Measurements from ENCODE around the gene EMP2. TPM values are rescaled to one million over a fixed set of nuclear protein-coding genes. Genes with fewer than 3 reads are reported as not detected.
"Not testable (repeated sequence)": the region's sequence is repeated elsewhere in the genome, so short reads cannot be mapped to it uniquely, and the experiment has no call there.

EMP2 gene
- total RNA-seq, 1 donor from 2014 or later = 14.6 TPM

DNA sequence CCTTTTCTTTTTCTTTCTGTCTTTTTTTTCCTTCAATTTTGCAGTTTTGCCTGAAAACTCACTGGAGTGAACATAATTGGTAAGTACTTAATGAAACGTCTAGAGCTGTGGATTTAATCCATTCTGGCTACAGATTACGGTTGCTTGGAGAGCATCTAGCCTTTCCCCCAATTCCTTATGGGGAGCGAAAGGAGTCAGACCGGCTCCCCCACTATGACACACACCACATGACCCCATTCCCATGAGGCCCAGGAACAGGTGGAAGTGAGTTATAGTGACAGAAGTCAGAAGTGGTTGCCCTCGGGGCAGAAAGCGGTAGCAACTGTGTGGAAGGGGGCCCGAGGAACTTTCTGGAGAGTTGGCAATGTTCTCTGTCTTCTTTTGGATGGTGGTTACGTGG, 41.2 kb downstream of the EMP2 start:
- Mint-ChIP-seq H3K27ac (ENCODE audit: unreplicated experiment) (no peak overlapping the region), H3K9me3 (ENCODE audit: low read depth) (no peaks in the 10 kb centered on the region)

DNA sequence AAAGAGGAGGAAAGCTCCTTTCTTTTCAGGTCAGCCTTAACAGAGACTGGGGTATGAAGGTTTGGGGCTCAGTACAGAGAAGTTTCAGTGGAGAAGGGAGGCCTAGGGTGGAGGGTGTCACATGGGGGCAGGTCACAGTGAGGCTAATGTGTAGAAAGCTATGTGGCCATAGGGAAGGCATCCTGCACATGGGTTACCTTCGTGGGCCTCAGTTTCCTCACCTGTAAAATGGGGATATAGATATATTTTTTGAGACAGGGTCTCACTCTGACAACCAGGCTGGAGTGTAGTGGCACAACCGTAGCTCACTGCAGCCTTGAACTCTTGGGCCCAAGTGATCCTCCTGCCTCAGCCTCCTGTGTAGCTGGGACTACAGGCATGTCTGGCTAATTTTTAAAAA, 41.8 kb downstream of the EMP2 start:
- no peaks in the 10 kb centered on the region for H3K27me3 Mint-ChIP-seq (ENCODE audit: low read depth)
- H3K9me3 Mint-ChIP-seq (ENCODE audit: low read depth) = no peaks in the 10 kb centered on the region
- H3K4me3 Mint-ChIP-seq (ENCODE audit: unreplicated experiment) = no peak overlapping the region
- no peaks in the 10 kb centered on the region for H3K4me1 Mint-ChIP-seq (ENCODE audit: low read depth)
- peaks cover 8% of the 10 kb centered on the region for H3K36me3 Mint-ChIP-seq (ENCODE audit: low read depth)
- TF ChIP-seq, protein P1, sequence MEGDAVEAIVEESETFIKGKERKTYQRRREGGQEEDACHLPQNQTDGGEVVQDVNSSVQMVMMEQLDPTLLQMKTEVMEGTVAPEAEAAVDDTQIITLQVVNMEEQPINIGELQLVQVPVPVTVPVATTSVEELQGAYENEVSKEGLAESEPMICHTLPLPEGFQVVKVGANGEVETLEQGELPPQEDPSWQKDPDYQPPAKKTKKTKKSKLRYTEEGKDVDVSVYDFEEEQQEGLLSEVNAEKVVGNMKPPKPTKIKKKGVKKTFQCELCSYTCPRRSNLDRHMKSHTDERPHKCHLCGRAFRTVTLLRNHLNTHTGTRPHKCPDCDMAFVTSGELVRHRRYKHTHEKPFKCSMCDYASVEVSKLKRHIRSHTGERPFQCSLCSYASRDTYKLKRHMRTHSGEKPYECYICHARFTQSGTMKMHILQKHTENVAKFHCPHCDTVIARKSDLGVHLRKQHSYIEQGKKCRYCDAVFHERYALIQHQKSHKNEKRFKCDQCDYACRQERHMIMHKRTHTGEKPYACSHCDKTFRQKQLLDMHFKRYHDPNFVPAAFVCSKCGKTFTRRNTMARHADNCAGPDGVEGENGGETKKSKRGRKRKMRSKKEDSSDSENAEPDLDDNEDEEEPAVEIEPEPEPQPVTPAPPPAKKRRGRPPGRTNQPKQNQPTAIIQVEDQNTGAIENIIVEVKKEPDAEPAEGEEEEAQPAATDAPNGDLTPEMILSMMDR (IDR thresholded peaks at IDR 0.05) = no peak
- no peak overlapping the region for H3K27ac Mint-ChIP-seq (ENCODE audit: unreplicated experiment)
- no peak for DNase-seq (ENCODE audit: low spot score)

More for the DNA sequence above, 41.2 kb downstream of the EMP2 start:
- H3K27me3 Mint-ChIP-seq (ENCODE audit: low read depth) = no peaks in the 10 kb centered on the region
- H3K36me3 Mint-ChIP-seq (ENCODE audit: low read depth) = peaks cover 8% of the 10 kb centered on the region
- TF ChIP-seq, protein P1 (IDR thresholded peaks at IDR 0.05) = no peak
- H3K4me3 Mint-ChIP-seq (ENCODE audit: unreplicated experiment) = no peak overlapping the region
- H3K4me1 Mint-ChIP-seq (ENCODE audit: low read depth) = no peaks in the 10 kb centered on the region
- no peak for DNase-seq (ENCODE audit: low spot score)

DNA sequence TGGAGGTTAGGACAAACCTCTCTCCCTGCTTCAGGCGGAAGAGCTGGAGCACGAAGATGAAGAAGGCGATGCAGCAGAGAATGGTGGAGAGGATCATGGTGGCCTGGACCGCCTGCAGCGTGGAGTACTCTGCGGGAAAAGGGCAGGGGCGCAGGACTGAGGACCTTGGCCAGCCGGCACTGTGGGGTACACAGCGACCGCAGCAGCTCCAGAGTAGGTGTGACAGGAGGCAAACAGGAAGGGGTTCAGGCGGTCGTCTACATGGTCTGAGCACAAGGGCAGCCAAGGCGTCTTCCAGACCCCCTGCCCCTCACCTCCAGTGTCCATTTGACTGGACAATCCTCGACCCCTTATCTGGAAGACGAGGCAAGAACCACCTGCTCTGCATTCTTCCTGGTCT, 42.5 kb downstream of the EMP2 start:
- Mint-ChIP-seq H3K36me3 (ENCODE audit: low read depth) (peaks cover 7% of the 10 kb centered on the region), H3K27ac (ENCODE audit: unreplicated experiment) (no peak overlapping the region), H3K27me3 (ENCODE audit: low read depth) (no peaks in the 10 kb centered on the region), H3K4me1 (ENCODE audit: low read depth) (no peaks in the 10 kb centered on the region), H3K4me3 (ENCODE audit: unreplicated experiment) (no peak overlapping the region), H3K9me3 (ENCODE audit: low read depth) (no peaks in the 10 kb centered on the region)
- DNase-seq (ENCODE audit: low spot score) = no peak
- TF ChIP-seq, protein P1 (IDR thresholded peaks at IDR 0.05) = no peak

DNA sequence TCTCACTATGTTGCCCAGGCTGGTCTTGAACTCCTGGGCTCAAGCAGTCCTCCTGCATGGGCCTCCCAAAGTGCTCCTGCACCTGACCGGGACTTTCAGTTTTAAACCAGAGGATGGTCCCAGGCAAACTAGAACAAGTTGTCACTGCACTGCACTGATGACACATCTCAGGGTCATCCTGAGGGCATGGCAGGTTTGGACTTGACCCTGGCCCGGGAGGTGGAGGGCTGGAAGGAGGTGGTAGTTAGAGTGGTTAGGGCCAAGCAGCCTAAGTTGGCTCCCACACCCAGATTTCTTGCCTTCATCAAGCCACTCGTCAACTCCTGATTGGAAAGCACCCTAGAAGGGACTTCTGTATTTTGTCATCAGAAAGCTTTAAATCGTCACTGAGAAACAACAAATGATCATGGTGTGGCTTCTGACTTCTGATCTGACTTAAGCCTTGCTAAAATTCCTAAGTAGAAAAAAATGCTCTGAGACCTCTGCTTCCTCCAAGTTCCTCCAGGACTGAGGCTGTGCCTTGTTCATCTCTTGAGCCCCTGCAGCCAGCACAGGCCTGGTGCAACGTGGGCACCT, 43.5 kb downstream of the EMP2 start:
- no peaks in the 10 kb centered on the region for H3K9me3 Mint-ChIP-seq (ENCODE audit: low read depth)
- TF ChIP-seq, protein P1 (IDR thresholded peaks at IDR 0.05) = no peak
- no peak overlapping the region for H3K4me3 Mint-ChIP-seq (ENCODE audit: unreplicated experiment)
- DNase-seq (ENCODE audit: low spot score) = no peak
- no peaks in the 10 kb centered on the region for H3K4me1 Mint-ChIP-seq (ENCODE audit: low read depth)
- H3K36me3 Mint-ChIP-seq (ENCODE audit: low read depth) = peaks cover 6% of the 10 kb centered on the region
- no peak overlapping the region for H3K27ac Mint-ChIP-seq (ENCODE audit: unreplicated experiment)
- H3K27me3 Mint-ChIP-seq (ENCODE audit: low read depth) = no peaks in the 10 kb centered on the region

DNA sequence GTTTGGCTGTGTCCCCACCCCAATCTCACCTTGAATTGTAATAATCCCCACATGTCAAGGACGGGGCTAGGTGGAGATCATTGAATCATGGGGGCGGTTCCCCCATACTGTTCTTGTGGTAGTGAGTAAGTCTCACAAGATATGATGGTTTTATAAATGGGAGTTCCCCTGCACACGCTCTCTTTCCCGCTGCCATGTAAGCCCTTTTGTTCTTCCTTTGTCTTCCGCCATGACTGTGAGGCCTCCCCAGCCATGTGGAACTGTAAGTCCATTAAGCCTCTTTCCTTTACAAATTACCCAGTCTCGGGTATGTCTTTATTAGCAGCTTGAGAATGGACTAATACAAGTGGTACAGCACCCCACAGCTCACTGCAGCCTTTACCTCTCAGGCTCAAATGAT, 44.1 kb downstream of the EMP2 start:
- not testable (repeated sequence) for H3K4me3 Mint-ChIP-seq (ENCODE audit: unreplicated experiment); H3K27ac Mint-ChIP-seq (ENCODE audit: unreplicated experiment); DNase-seq (ENCODE audit: low spot score); H3K36me3 Mint-ChIP-seq (ENCODE audit: low read depth); H3K27me3 Mint-ChIP-seq (ENCODE audit: low read depth); H3K9me3 Mint-ChIP-seq (ENCODE audit: low read depth); H3K4me1 Mint-ChIP-seq (ENCODE audit: low read depth)

DNA sequence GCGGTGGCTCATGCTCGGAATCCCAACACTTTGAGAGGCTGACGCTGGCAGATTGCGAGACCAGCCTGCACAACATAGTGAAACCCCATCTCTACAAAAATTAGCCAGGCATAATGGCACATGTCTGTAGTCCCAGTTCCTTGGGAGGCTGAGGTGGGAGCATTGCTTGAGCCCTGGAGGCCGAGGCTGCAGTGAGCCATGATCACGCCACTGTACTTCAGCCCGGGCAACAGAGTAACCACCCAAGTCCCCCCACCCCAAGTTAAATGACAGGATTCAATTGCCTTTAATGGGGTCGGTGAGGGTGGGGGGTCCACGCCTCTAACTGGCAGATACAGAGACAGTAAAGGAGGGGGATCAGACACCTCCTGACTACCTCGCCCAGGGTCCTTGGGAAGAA, 44.9 kb downstream of the EMP2 start:
- H3K36me3 Mint-ChIP-seq (ENCODE audit: low read depth) = peaks cover 6% of the 10 kb centered on the region
- DNase-seq (ENCODE audit: low spot score) = no peak
- TF ChIP-seq, protein P1 (IDR thresholded peaks at IDR 0.05) = no peak
- H3K4me1 Mint-ChIP-seq (ENCODE audit: low read depth) = no peaks in the 10 kb centered on the region
- H3K27me3 Mint-ChIP-seq (ENCODE audit: low read depth) = no peaks in the 10 kb centered on the region
- H3K27ac Mint-ChIP-seq (ENCODE audit: unreplicated experiment) = no peak overlapping the region
- no peaks in the 10 kb centered on the region for H3K9me3 Mint-ChIP-seq (ENCODE audit: low read depth)
- H3K4me3 Mint-ChIP-seq (ENCODE audit: unreplicated experiment) = no peak overlapping the region
